H1 (cell line): ENCODE measurements around the gene ART4. TPM values are rescaled to one million over a fixed set of nuclear protein-coding genes. Genes with fewer than 3 reads are reported as not detected.

Source experiments
- CTCF ChIA-PET: fragments of 300-600 bp; sonication (Branson Sonifier 250); formaldehyde crosslinking; loops from one replicate; lab custom pipeline; 2021; ENCODE audit not compliant: partially characterized antibody; lab: Charles Lee
- POLR2A ChIA-PET: fragments of 300-600 bp; sonication (Branson Sonifier 250); formaldehyde crosslinking; loops from one replicate; lab custom pipeline; 2021; ENCODE audit warnings: inconsistent platforms; ENCODE audit not compliant: partially characterized antibody; lab: Charles Lee
- DNase-seq, 2 experiments: peaks; one replicate each; pipeline versions ENCODE4 v3.0.0 to v3.0.0-alpha.2; 2010 to 2022; ENCODE audit warnings: low spot score in 2 of 2, low read depth in 1 of 2, mixed read lengths in 1 of 2
- FAIRE-seq: peaks from 2 replicates; lab custom pipeline; 2011; peaks lifted over from hg19 to GRCh38; lab: Jason Lieb, UNC
- H2AFZ ChIP-seq: 2 replicates; pipeline ENCODE4 v1.8.1; 2012; ENCODE audit warnings: low read length, inconsistent platforms
- H2AK5ac ChIP-seq: 2 replicates; pipeline ENCODE4 v1.6.1; 2013; ENCODE audit warnings: low read depth, low read length
- H2BK120ac ChIP-seq: replicated peaks from 2 replicates; pipeline ENCODE3; 2013; ENCODE audit warnings: low read depth, low read length, inconsistent platforms
- H2BK12ac ChIP-seq: 2 replicates; pipeline ENCODE4 v1.6.1; 2013; ENCODE audit warnings: low read depth, low read length
- H2BK15ac ChIP-seq: 2 replicates; pipeline ENCODE4 v1.6.1; 2013; ENCODE audit warnings: low read length
- H2BK20ac ChIP-seq: 2 replicates; pipeline ENCODE4 v1.6.1; 2013; ENCODE audit warnings: low read length
- H2BK5ac ChIP-seq: 2 replicates; pipeline ENCODE4 v1.6.1; 2013; ENCODE audit warnings: low read depth, low read length
- H3K14ac ChIP-seq: 2 replicates; pipeline ENCODE4 v1.6.1; 2013; ENCODE audit warnings: inconsistent platforms; ENCODE audit not compliant: insufficient read length
- H3K18ac ChIP-seq: 2 replicates; pipeline ENCODE4 v1.6.1; 2013; ENCODE audit warnings: low read length; ENCODE audit errors: extremely low read depth
- H3K23ac ChIP-seq: 2 replicates; pipeline ENCODE4 v1.6.1; 2013; ENCODE audit warnings: inconsistent platforms; ENCODE audit not compliant: insufficient read length
- H3K23me2 ChIP-seq: 2 replicates; pipeline ENCODE4 v1.6.1; 2013; ENCODE audit warnings: low read depth, low read length
- H3K27ac ChIP-seq: 2 replicates; pipeline ENCODE4 v1.6.1; 2011; ENCODE audit warnings: low read depth, low read length, inconsistent platforms
- H3K27me3 ChIP-seq, 4 experiments: replicated peaks in 1 of 4; 1 replicate in 1 of 4; 2 replicates in 3 of 4; pipeline versions ENCODE4 v1.6.1 to v1.8.1; 2011 to 2013; ENCODE audit warnings: low read length in 3 of 4, mild to moderate bottlenecking in 3 of 4, inconsistent platforms in 2 of 4, mixed read lengths in 2 of 4, moderate library complexity in 1 of 4; ENCODE audit not compliant: control insufficient read depth in 3 of 4, insufficient read depth in 3 of 4; ENCODE audit errors: extremely low read depth in 1 of 4
- H3K36me3 ChIP-seq, 4 experiments: 2 replicates each; pipeline versions ENCODE4 v1.6.1 to v1.8.1; 2011 to 2013; ENCODE audit warnings: mild to moderate bottlenecking in 4 of 4, low read length in 3 of 4, moderate library complexity in 2 of 4, control low read depth in 1 of 4, inconsistent platforms in 1 of 4; ENCODE audit not compliant: insufficient read depth in 4 of 4, control insufficient read depth in 2 of 4
- H3K4ac ChIP-seq: replicated peaks from 2 replicates; pipeline ENCODE3; 2013; ENCODE audit warnings: low read length, low read depth, mixed read lengths, inconsistent platforms; ENCODE audit not compliant: insufficient read length
- H3K4me1 ChIP-seq, 4 experiments: replicated peaks in 1 of 4; 1 replicate in 1 of 4; 2 replicates in 3 of 4; pipeline versions ENCODE4 v1.6.1 to v1.8.1; 2011 to 2013; ENCODE audit warnings: low read length in 3 of 4, inconsistent platforms in 2 of 4, mixed read lengths in 1 of 4; ENCODE audit not compliant: insufficient read depth in 4 of 4, control insufficient read depth in 3 of 4
- H3K4me2 ChIP-seq, 2 experiments: 2 replicates each; pipeline versions ENCODE4 v1.6.1 to v1.8.1; 2011 to 2013; ENCODE audit warnings: low read depth in 2 of 2, low read length in 2 of 2, control low read depth in 1 of 2, inconsistent platforms in 1 of 2, mild to moderate bottlenecking in 1 of 2; ENCODE audit not compliant: insufficient read depth in 1 of 2
- H3K4me3 ChIP-seq, 4 experiments: fragments of 200-600, 300-600 bp in 1 of 4; sonication (generic), shearing (Covaris generic), sonication (Bioruptor Twin) in 1 of 4; 2 replicates each; pipeline versions ENCODE4 v1.5.1 to v1.8.1; 2011 to 2016; ENCODE audit warnings: low read length in 4 of 4, low read depth in 3 of 4, control low read depth in 2 of 4, inconsistent platforms in 2 of 4, mild to moderate bottlenecking in 2 of 4, mixed read lengths in 1 of 4, moderate library complexity in 1 of 4; ENCODE audit not compliant: insufficient read depth in 2 of 4; ENCODE audit errors: extremely low read depth in 1 of 4
- H3K56ac ChIP-seq: replicated peaks from 2 replicates; pipeline ENCODE3; 2013; ENCODE audit warnings: low read depth, mild to moderate bottlenecking, mixed read lengths, low read length, inconsistent platforms; ENCODE audit not compliant: insufficient read length
- H3K79me1 ChIP-seq: 2 replicates; pipeline ENCODE4 v1.6.1; 2013; ENCODE audit warnings: low read depth, low read length, control low read depth
- H3K79me2 ChIP-seq, 2 experiments: 2 replicates each; pipeline versions ENCODE4 v1.6.1 to v1.8.1; 2012 to 2013; ENCODE audit warnings: low read length in 2 of 2, mild to moderate bottlenecking in 2 of 2, inconsistent platforms in 1 of 2; ENCODE audit not compliant: insufficient read depth in 2 of 2, control insufficient read depth in 1 of 2
- H3K9ac ChIP-seq, 4 experiments: replicated peaks in 1 of 4; 1 replicate in 1 of 4; 2 replicates in 3 of 4; pipeline versions ENCODE4 v1.6.1 to v1.8.1; 2011 to 2013; ENCODE audit warnings: low read depth in 3 of 4, low read length in 3 of 4, control low read depth in 2 of 4, mild to moderate bottlenecking in 2 of 4, moderate library complexity in 2 of 4, inconsistent platforms in 1 of 4; ENCODE audit errors: extremely low read depth in 1 of 4
- H3K9me3 ChIP-seq, 2 experiments: 2 replicates each; pipeline versions ENCODE4 v1.6.1 to v1.8.1; 2012 to 2013; ENCODE audit warnings: mild to moderate bottlenecking in 2 of 2, moderate library complexity in 2 of 2, control low read depth in 1 of 2, inconsistent platforms in 1 of 2, low read depth in 1 of 2, low read length in 1 of 2, mixed read lengths in 1 of 2; ENCODE audit not compliant: insufficient read depth in 2 of 2
- H4K20me1 ChIP-seq, 2 experiments: replicated peaks in 1 of 2; 2 replicates each; pipeline versions ENCODE3 to v1.8.1; 2011 to 2013; ENCODE audit warnings: inconsistent platforms in 2 of 2, low read length in 2 of 2, mild to moderate bottlenecking in 1 of 2; ENCODE audit not compliant: insufficient read depth in 2 of 2, control insufficient read depth in 1 of 2
- H4K5ac ChIP-seq: 2 replicates; pipeline ENCODE4 v1.6.1; 2013; ENCODE audit warnings: low read length, low read depth, mixed read lengths, inconsistent platforms; ENCODE audit not compliant: insufficient read length
- H4K8ac ChIP-seq: 2 replicates; pipeline ENCODE4 v1.8.0; 2013; ENCODE audit warnings: mild to moderate bottlenecking, moderate library complexity, low read length, inconsistent platforms; ENCODE audit not compliant: insufficient read depth; ENCODE audit errors: extremely low read depth
- H4K91ac ChIP-seq: replicated peaks from 2 replicates; pipeline ENCODE3; 2013; ENCODE audit warnings: low read length, mixed read lengths, inconsistent platforms; ENCODE audit not compliant: insufficient read length
- ASH2L ChIP-seq: fragments of 200-600, 300-600 bp; sonication (generic); IDR thresholded peaks from one replicate; pipeline ENCODE4 v1.7.1; 2017; ENCODE audit warnings: low read length
- CEBPB ChIP-seq: IDR thresholded peaks from 2 replicates; pipeline ENCODE4 v1.6.1; 2012; ENCODE audit warnings: low read depth, low read length
- CHD2 ChIP-seq: IDR thresholded peaks from 2 replicates; pipeline ENCODE4 v1.6.1; 2012; ENCODE audit warnings: low read length, improper control_type of control experiment
- CTCF ChIP-seq, 3 experiments: IDR thresholded peaks; 1 replicate in 2 of 3; 2 replicates in 1 of 3; pipeline versions ENCODE4 v1.5.1 to v1.6.1; 2011; ENCODE audit warnings: low read length in 3 of 3, mild to moderate bottlenecking in 3 of 3, inconsistent platforms in 2 of 3, low read depth in 1 of 3, moderate library complexity in 1 of 3; ENCODE audit not compliant: insufficient read depth in 1 of 3; ENCODE audit errors: control extremely low read depth in 1 of 3
- FOSL1 ChIP-seq: IDR thresholded peaks from 2 replicates; pipeline ENCODE4 v1.6.1; 2011; ENCODE audit warnings: mild to moderate bottlenecking, low read depth, low read length, moderate library complexity; ENCODE audit not compliant: insufficient read depth
- SIRT6 ChIP-seq: IDR thresholded peaks from one replicate; pipeline ENCODE4 v1.7.1; 2012; ENCODE audit warnings: low read length, inconsistent platforms
- TBP ChIP-seq: IDR thresholded peaks from 2 replicates; pipeline ENCODE4 v1.6.1; 2011; ENCODE audit warnings: low read depth, low read length, improper control_type of control experiment
- WGBS, 2 experiments: shearing (Covaris generic) in 1 of 2; methylation state at CpG; one replicate each; pipeline versions ENCODE4 v1.1.6 to v1.1.7; 2013 to 2015; ENCODE audit warnings: low lambda C conversion rate in 2 of 2, mixed read lengths in 2 of 2, inconsistent platforms in 1 of 2, low coverage in 1 of 2, missing lambda C conversion rate in 1 of 2; ENCODE audit not compliant: insufficient replicate concordance in 2 of 2, insufficient coverage in 1 of 2, insufficient read length in 1 of 2; ENCODE audit errors: extremely low coverage in 1 of 2, missing lambda C conversion rate in 1 of 2; 5-methylcytosine and 5-hydroxymethylcytosine counted together
- polyA plus RNA-seq, 7 experiments: library from polyadenylated mRNA; depleted of rRNA in 3 of 7; stranded (reverse) in 5 of 7; unstranded in 2 of 7; fragments of >200 nt in 5 of 7; fragments of 200-250 nt in 2 of 7; gene quantifications; 1 replicate in 5 of 7; 2 replicates in 1 of 7; 4 replicates in 1 of 7; pipeline versions ENCODE4 v1.2.1 to v1.2.3, GENCODE V29; 2011 to 2013; ENCODE audit warnings: missing spikeins in 2 of 7, mixed read lengths in 2 of 7
- total RNA-seq: library from RNA; stranded (reverse); fragmentation: NEBNext Ultra II Directional; extraction: Animal tissue kit (Norgen Biotek cat#: 25700); gene quantifications from 2 replicates; pipeline ENCODE4 v1.2.1, GENCODE V29; 2021

ART4 gene
- total and polyA plus RNA-seq, 2 of the 8 experiments (the other 6 are each of a cell fraction or from before 2014, with no cell fraction given): not detected

DNA sequence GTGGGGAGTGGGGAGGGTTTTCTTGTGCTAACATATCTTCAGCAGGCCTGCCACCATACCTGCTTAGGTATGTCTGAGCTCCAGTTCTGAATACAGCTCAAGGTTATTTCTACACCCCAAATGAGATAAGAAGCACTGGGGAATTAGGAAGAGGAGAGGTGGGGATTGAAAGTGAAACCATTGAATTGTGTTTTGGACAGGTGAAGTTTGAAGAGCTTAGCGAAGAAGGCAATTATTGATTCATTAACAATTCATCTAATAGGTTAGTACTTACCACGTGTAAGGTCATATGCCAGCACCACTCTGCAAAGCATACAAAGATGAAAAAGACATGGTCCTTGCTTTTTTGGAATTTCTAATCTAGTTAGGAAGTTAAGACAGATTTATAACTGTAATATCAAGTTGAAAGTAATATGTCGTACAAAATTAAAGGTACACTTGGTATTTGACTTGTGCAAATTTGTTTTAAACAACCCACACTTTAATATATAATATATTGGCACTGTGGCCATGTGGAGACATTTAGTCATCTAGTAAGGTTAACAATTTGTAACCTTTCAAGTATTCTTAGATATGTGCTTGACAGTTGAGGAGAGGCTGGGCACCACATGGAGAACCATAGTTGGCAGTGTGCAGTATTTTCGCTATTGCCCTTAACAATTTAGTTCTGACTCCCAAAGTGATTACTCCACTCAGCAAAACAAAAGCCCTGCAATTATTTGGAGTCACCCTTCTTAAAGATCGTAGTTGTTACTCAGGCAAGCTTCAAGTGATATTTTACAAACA is 33.0 kb downstream of the ART4 start:
- no peak overlapping the region for H4K91ac ChIP-seq
- no peak overlapping the region for H3K27ac ChIP-seq
- FAIRE-seq (no peak), DNase-seq (no peak)
- ChIA-PET POLR2A (interaction anchor here (0.9 to 1.0 kb wide), 2 partner anchors 35 to 43 kb away, joined by 3 to 4 read pairs; no protein-coding TSS in a partner anchor), CTCF (interaction anchor here (1.1 to 5.2 kb wide), 21 partner anchors 8 to 416 kb away, joined by 3 to 35 read pairs (median 5); partner anchors contain the start of genes ART4 and RERG)
- no peak overlapping the region for H3K56ac ChIP-seq
- no peak overlapping the region for H2AK5ac ChIP-seq
- H2BK20ac ChIP-seq: no peak overlapping the region
- no peaks in the 10 kb centered on the region for H3K9me3 ChIP-seq
- H3K79me2 ChIP-seq: no peaks in the 10 kb centered on the region
- H3K4ac ChIP-seq: no peak overlapping the region
- no peaks in the 10 kb centered on the region for H3K4me1 ChIP-seq
- no peak overlapping the region for H2AFZ ChIP-seq
- H2BK120ac ChIP-seq: no peak overlapping the region
- H2BK12ac ChIP-seq: no peak overlapping the region
- H3K14ac ChIP-seq: no peak overlapping the region
- H3K9ac ChIP-seq: no peak overlapping the region
- H3K23ac ChIP-seq: no peak overlapping the region
- no peak overlapping the region for H2BK15ac ChIP-seq
- no peaks in the 10 kb centered on the region for H3K27me3 ChIP-seq
- TF ChIP-seq CHD2 (no peak), ASH2L (no peak), CEBPB (no peak), FOSL1 (no peak), TBP (no peak), CTCF (IDR thresholded peaks at IDR 0.05; ENCODE audit: control extremely low read depth in 1 of 3, insufficient read depth in 1 of 3, low read depth in 1 of 3, low read length in 3 of 3) (no peak), SIRT6 (no peak)
- H3K18ac ChIP-seq: no peak overlapping the region
- no peaks in the 10 kb centered on the region for H3K79me1 ChIP-seq
- no peaks in the 10 kb centered on the region for H3K23me2 ChIP-seq
- H3K4me2 ChIP-seq: no peak overlapping the region
- H2BK5ac ChIP-seq: no peak overlapping the region
- WGBS, 2 experiments: 90% methylated on average over 5 of the region's 5 CpGs; no CpG with 5 or more reads in 1 of the 2 experiments
- H4K8ac ChIP-seq: no peak overlapping the region
- H4K5ac ChIP-seq: no peak overlapping the region
- H3K36me3 ChIP-seq: no peaks in the 10 kb centered on the region
- H3K4me3 ChIP-seq: no peak overlapping the region
- H4K20me1 ChIP-seq: no peaks in the 10 kb centered on the region
